GM21360 (cell line): ENCODE measurements around the gene CTNND2.

ENCODE experiments used
- ATAC-seq: cut with Tn5 transposase; IDR thresholded peaks from one replicate; pipeline ENCODE4 v1.9.1; 2021; ENCODE audit warnings: mild to moderate bottlenecking, moderate library complexity; ENCODE audit not compliant: unreplicated experiment

CTNND2 gene

DNA sequence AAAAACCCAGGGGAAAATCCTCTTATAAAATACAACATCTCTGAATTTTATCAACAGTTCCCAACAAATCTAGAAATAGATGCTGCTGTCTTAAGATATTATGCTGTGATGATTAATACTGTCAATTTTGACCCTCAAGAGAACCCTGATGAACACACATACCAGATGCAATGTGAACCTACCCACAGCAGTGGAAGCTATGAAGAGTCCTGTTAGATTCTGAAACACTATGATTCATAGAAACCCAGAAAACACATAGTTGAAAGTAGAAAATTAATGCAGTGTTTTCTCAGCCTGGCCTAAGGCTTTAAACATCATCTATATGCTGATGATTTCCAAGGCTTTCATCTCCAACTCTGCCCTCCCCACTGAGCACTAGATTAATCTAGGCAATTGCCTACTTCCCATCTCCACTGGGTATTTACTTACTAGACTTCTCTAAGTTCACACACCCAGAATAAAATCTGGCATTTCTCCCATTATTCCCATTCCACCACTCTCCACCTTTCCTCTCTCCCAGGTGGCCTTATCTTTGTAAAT, 296.2 kb downstream of the CTNND2 start:
- ATAC-seq, result no peak

DNA sequence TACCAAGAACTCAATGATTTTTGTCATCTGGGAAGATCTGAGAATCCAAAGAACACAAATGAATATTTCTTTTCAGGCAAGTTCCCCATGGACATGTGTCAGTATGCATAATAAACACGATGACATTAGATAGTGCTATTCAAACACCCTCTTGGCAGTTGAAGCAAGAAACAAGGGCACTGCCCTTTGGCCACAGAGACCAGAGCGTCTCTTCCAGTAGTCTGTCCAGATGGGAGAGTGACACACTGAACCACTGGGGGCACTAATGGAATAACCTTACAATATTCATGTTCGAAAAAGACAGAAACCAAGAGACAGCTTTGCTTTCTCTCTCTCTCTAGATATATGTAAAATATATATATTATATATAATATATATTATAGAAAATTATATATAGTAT, 301.9 kb downstream of the CTNND2 start:
- ATAC-seq, result no peak

DNA sequence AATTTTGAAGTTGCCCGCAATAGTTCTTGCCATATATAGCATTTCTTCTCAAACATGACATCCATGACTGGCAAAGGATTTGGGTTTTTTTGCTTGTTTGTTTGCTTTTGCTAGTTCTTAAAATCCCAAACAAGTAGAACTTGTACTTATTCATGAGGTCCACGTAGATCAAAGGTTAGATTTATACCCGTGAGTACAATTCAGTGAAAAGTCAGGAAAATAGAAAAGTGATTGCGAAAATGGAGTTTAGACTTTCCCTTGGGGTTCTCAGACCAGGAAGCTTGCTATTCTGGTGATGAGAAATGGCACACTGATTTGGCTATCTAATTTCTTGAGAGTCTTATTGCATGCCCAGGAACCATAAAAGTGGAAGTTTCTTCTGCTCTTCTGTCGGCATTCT, 304.7 kb downstream of the CTNND2 start:
- no peak for ATAC-seq

DNA sequence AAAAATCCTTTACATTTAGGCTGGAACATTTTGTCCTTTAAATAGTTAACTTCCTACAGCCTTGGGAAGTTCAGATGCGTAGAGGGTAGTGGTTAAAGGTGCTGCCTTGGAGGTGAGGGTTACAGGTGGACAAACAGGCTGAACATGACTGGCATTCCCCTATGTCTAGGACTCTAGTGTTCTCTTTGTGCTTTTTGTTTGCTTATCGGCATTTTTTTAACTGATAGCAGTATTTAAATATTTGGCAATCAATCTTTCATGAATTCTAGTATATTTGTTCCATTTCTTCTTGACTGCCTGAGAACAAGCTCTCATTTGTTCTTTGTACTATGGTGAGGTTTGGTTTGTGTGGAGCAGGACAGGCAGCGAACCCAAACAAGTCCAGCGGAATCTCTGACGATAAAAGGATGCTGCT, 307.6 kb downstream of the CTNND2 start:
- no peak for ATAC-seq

DNA sequence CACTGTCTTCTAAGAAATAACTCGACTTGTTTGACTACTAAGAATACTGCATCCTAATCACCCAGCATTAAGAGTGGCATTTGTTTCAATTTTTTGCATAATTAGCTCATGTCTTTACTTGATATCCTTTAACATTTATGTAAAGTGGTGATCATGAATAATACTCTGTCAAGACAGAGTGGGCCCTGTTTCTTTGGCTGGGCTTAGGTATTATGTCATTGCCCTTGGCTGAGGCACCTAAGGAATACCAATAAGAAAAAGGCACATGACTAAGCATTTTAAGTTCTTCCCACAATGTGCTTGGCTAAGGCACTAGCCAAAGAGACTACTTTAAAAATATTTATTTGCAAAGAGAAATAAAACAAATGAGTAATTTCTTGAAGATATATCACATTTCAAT, 308.1 kb downstream of the CTNND2 start:
- ATAC-seq, result no peak

DNA sequence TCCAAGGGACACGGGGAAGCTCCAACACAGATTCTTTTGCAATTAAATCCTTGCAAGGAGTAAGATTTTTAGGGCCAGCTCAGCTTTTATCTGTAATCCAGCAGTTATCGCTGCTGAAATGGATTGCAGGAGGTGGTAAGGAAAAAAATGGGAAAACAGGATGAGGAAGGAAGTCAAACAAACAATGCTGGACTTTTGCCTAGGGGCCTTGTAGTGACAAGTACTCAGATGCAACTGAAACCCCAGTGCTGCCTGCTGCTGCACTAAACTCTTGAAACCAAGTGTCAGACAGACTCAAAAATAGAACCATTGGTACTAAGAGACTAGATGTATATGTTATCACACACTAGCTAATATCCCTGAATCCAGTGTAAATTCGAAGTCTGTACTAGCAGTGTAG, 309.2 kb downstream of the CTNND2 start:
- ATAC-seq, result no peak

DNA sequence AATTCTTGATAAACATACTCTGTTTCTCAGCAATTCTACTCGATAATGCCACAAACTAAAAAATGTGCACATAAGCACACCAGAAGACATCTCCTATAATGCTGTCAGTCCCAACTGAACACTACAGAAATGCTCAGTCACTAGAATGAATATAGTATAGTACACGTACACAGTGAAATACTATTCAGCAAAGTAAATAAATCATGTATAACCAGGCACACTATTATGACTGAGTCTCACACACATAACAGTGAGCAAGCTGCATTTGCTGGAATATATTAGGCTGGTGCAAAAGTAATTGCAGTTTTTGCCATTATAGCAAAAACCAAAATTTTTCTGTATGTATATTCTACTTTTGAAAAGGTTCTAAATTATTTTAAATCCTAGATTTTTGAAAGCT, 310.2 kb downstream of the CTNND2 start:
- ATAC-seq, result no peak

DNA sequence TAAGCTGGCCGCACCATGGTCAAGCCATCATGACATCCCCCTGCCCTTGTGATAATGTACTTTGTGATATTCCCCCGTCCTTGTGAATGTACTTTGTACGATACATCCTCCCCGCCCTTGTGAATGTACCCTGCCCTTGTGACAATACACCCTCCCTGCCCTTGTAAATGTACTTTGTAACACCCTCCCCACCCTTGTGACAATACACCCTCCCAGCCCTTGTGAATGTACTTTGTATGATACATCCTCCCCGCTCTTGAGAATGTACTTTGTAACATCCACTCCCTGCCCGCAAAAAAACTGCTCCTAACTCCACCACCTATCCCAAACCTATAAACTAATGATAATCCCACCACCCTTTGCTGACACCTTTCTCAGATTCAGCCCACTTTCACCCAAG, 313.8 kb downstream of the CTNND2 start:
- no peak for ATAC-seq

DNA sequence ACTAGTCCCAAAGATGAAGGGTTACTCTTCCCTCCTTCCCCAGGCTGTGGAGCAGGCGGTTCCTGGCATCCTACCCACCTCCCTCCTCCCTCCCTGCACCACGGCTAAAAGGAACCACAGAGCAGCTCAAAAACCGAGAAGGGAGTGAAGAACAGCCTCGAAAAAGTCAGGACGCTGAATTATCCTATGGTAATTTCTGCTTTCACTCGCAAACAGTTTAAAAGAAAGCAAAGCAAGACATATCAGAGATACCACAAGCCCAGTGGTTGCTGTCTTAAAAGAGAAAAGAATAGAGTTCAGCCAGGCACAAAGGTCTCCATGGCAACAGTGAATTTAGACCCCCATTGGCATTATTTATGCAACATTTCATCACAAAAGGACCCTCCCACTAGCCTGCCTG, 315.4 kb downstream of the CTNND2 start:
- no peak for ATAC-seq

DNA sequence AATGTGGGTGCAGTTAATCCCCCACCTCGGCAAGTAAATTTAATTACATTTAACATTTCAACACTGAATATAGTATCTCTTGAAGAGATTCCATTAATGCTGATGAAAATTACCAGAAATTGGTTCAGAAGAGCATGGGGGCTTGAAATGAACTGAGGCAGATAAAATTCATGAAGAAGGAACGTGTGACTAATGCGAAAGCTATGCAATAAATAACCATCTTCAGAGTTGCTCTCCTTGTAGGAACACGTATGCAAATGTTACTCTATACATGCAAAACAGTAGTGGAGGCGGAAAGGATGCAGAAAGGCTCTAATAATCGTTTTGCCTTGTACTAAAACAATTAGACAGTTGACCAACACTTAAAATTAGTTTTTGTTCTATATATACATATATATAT, 320.2 kb downstream of the CTNND2 start:
- no peak for ATAC-seq

DNA sequence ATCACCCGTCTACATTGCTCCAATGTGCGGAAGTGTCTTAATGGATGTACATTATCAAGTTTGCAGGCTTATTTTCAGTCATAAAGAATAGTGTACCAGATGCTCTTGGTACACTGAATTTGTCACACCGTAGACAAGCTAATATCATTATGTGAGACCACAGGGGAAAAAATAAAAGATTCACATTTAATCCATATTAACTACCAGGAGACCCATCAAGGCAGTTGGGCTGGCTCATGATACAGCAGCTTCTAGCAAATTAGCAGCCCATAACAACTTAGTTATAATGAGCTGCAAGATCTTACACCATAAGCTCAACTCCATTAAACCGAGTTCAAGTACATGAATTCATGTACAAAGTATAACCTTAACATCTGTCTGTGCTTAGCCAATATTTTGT, 324.9 kb downstream of the CTNND2 start:
- no peak for ATAC-seq

DNA sequence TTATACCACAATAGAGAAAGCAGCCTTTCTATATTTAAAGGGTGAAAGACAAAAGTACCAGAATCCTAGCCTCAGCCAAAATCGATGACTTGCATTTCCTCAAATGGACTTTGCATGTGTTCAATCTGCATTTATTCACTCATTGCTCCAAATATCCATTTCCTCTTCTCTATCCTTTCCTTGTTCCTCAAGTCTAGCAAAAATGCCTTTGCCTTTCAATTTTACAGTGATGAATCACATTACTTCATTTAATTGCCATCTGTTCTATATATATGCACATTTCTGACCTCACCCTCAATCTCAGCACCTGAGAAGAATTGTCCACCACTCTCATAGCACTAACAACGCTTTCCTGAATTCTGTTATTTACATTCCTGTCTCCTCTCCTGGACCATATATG, 329.5 kb downstream of the CTNND2 start:
- ATAC-seq, result no peak

DNA sequence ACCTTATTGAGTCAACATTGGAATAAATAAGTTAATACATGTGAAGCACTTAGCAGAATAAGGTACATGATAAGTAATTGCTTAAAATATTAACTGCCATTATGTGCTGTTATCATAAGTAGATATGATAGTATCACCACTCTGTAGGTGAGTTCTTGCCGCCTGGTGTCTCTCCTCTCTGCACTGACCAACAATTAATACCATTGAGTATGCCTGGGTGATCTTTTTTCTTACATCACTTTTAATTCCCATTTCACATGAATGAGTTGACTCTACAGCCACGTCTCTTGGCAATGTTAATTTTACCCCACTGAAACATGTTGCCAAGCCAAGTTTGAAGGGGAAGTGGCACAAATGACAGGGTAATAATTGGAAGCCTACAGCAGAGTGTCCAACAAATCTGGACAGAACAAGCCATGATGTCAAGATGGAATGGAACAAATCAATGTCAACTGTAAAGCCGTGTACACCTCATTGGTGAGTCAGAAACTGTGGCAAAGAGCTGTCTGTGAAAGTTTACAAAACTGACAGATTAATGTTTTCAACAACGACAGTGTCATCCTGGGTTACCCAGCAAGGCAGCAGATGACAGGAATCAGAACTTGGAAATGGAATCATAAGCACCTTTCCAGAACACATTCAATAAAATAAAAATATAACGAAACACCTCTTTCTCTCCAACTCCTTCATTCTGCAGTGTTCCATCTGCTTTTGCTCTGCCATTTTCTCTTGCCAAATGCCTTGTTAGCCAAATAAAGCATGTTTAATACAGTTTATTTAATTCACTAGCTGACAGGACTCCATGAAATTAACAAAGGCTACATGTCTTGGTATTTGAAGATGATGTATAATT, 330.9 kb downstream of the CTNND2 start:
- no peak for ATAC-seq

DNA sequence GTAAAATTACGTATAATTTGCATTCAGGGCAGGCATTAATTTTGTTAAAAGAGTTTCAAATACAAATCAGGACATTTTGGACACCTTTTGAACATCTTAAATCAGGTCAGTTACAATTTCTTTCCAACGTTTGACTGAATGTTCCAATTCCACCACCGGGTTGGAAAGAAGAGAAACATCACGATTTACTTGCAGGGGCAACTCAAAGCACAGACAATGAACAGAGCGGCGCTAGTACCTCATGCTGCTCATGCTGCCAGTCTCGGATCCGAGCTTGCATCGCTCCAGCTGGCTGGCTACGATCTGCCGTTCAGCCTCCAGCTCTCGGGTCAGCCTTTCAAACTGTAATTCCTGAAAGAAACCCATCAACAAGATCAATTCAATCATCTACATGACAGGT, 339.5 kb downstream of the CTNND2 start:
- ATAC-seq, result no peak

DNA sequence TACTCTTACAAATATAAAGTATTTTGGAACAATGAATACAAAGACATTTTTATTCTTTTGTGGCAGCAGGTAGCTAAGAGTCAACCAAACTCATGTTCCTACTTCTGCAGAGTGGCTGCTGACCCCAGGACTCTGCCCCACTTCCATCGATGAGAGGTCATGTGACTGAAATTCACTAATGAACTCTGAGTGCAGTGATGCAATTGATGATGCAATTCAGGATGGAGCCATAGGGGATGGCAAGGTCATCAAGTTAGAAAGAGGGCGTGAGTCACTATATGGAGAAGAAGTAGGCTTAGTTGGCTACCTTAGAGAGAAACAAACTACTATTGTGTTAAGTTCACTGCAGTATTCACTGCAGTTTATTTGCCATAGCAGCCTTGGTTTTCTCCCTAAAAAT, 340.4 kb downstream of the CTNND2 start:
- no peak for ATAC-seq

DNA sequence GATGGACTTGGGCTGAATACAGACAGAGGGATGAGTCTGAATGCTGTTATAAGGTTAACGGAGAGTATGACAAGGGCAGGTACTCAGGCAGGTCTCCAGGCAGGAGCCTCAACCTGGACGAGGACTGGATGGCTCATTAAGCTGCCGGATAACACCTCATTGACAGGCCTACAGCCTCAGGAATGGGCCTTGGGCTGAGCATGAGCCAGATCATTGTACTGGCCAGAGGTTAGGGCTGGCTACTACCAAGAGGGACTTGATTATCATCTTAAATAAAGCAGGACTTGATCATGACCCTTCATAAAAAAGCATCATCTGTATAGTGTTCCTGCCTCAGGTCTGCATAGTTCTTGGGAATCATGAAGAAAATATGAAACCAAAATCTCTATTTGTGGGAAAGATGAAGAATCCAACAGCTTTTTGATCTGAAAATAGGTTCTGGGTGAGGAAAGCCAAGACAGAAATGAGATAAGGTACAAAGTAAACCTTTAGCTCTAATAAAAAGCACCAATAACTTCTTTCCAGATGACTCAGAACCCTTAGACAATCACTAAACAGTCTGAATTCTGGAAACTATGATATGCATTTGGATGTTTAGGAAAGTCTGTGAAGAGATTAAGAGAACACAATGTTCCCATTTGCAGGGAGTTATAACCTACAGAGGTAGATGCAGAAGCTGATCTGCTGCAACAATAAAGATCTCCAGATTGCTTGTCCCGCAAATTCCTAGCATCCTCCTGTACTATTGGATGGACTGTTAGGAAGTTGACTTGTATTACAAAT, 343.1 kb downstream of the CTNND2 start:
- ATAC-seq, result no peak

DNA sequence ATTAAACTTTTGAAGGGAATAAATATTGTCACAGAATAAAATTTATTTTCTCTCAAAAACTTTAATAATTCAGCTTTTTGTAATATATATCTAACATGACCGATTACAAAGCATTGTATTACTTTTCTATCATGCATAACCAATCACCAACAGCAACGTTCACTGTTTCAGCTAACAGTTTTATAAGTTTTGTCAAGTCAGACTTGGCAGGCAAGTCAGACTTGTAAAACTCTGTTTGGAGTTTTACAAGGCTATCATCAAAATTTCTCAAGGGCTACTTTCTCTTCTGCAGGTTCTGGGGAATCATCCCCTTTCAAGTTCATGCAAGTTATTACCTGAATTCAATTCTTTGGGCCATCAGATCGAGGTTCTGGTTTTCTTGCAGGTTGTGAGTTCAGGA, 347.2 kb downstream of the CTNND2 start:
- ATAC-seq, result no peak

DNA sequence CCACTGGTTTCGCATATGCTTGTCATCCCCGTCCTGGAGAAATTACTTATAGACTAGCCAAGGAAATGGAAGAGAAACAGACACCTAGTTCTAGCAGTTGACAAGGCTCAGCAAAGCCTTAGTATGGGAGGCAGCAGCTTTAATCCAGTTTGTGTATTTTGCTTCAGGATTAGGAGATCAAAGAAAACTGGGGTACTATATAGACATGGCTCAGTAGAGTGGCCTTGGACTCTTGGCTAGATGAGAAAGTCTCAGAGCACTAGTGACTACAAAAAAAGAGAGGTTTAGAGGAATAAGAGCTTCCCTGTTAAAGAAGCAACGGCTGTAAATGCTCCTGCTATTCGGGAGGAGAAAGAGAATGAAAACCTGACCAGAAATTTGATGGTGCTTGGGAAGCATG, 349.1 kb downstream of the CTNND2 start:
- ATAC-seq, result no peak

DNA sequence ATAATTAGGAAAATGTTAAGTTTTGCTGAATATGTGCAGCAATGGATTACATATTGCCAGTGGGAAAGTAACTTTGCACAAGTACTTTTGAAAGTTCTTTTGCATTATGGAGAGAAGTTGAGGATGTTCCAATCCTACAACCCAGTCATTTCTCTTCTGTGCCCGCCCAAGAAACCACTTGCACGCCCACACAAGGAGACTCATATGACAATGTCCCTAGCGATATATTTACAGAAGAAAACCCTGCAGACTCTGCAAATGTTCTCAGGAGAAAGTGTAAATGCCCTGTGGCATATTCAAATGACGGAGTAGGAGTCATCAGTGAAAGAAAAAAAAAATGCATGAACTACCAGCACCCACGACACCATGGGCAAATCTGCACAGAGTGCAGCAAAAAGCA, 356.5 kb downstream of the CTNND2 start:
- ATAC-seq, result no peak

DNA sequence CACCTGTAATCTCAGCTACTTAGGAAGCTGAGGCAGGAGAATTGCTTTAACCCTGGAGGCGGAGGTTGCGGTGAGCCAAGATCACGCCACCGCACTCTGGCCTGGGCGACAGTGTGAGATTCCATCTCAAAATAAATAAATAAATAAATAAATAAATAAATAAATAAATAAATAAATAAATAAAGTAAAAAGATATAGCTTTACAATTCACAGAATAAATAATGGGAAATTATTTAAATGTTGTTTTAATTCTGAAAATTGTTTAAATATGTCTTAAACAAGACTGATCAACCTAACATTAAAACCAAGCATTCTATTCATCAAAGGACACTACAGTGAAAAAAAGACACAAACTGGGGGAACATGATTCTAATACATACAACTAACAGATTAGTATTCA, 357.1 kb downstream of the CTNND2 start:
- ATAC-seq, result no peak

DNA sequence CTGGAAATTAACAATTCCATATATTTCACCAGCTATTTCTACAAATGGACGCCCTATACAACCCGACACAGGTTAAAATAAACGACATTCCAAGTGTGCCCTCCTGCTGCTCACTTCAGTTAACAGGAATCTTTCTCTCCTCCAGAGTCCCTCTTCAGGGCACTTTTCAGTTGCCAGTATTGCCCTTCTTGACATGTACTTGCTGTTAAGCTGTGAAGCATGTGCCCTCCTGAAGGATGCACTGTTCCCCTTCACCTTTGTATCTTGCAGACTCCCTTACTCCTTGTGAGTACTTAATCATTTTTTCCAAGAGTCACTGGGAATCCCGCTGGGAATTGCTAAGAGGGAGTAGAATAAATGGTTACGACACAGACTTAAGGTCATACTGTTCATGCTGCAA, 364.1 kb downstream of the CTNND2 start:
- no peak for ATAC-seq
